Motor neuron (in vitro differentiated cells): ENCODE data around the gene MARK3. TPM values are rescaled to one million over a fixed set of nuclear protein-coding genes. Genes with fewer than 3 reads are reported as not detected.

Experiments
- ATAC-seq, 8 experiments: fragments of 200-7000 bp; cut with Tn5 transposase; replicated peaks in 6 of 8; 2 replicates each; pipeline ENCODE4 v1.8.0; 2021; ENCODE audit warnings: mild to moderate bottlenecking in 8 of 8, moderate library complexity in 8 of 8
- H3K27ac ChIP-seq, 2 donors: fragments of 250-450 bp; sonication (Bioruptor Pico); 2 replicates each; pipeline ENCODE4 v1.9.0; 2021; ENCODE audit warnings: antibody characterized with exemption in 2 of 2, mild to moderate bottlenecking in 2 of 2, moderate library complexity in 1 of 2
- H3K4me1 ChIP-seq, 2 donors: fragments of 250-450 bp; sonication (Bioruptor Pico); replicated peaks in 1 of 2; 2 replicates each; pipeline ENCODE4 v1.6.1; 2021; ENCODE audit warnings: antibody characterized with exemption in 2 of 2, mild to moderate bottlenecking in 2 of 2, moderate library complexity in 1 of 2
- H3K4me3 ChIP-seq, 5 donors: fragments of 250-450 bp; sonication (Bioruptor Pico); 2 replicates each; pipeline ENCODE4 v1.9.0; 2021; ENCODE audit warnings: antibody characterized with exemption in 5 of 5, mild to moderate bottlenecking in 5 of 5, moderate library complexity in 4 of 5
- WGBS, 10 experiments: fragments of 450-650 bp; shearing (Covaris generic); methylation state at CpG; one replicate each; pipeline ENCODE4 v1.0.0; 2022; 5-methylcytosine and 5-hydroxymethylcytosine counted together
- in situ Hi-C, 9 experiments: fragments of 400-800 bp; cut with MboI; loops; one replicate each; pipeline ENCODE4 v1.15.0; 2021; ENCODE audit warnings: low sequenced_read_pairs in 9 of 9, low pct_unique_long_range_greater_than_20kb in 2 of 9; ENCODE audit not compliant: unreplicated experiment in 9 of 9
- total RNA-seq, 8 experiments: library from RNA; unstranded; fragments of 300-600 nt; gene quantifications; 2 replicates each; pipeline versions ENCODE4 v1.2.3 to v1.2.4, GENCODE V29; 2022

The MARK3 gene
- total RNA-seq, 8 experiments from 2014 or later = 62.8 to 149 (median 74.2) TPM

- 76 to 100% (median 80%) methylated on average over 2 to 7 of the region's 11 CpGs; no CpG with 5 or more reads in 2 of the 10 experiments for WGBS, 10 experiments
- Histone ChIP-seq H3K4me3 (no peak overlapping the region), H3K4me1 (peaks cover 4 to 5% of the 10 kb centered on the region in 2 donors), H3K27ac (no peak overlapping the region)
- ATAC-seq = no peak
- in situ Hi-C loops = no loop called here
Observed at GRCh38 chr14:103374121-103374520, 11.1 kb upstream of the MARK3 start.

GRCh38 chr14:103377522-103378037, 7.6 kb upstream of the MARK3 start:
- 54 to 100% (median 87%) methylated on average over 1 to 2 of the region's 2 CpGs; no CpG with 5 or more reads in 6 of the 10 experiments for WGBS, 10 experiments
- in situ Hi-C loops = no loop called here
- Histone ChIP-seq H3K27ac (no peak overlapping the region), H3K4me1 (peaks cover under 1 to 2% of the 10 kb centered on the region in 2 donors), H3K4me3 (no peak overlapping the region)
- ATAC-seq = no peak

GRCh38 chr14:103378038-103378854, 7.0 kb upstream of the MARK3 start:
- in situ Hi-C loops = no loop called here
- WGBS, 10 experiments = 63 to 93% (median 77%) methylated on average over 1 to 9 of the region's 14 CpGs; no CpG with 5 or more reads in 3 of the 10 experiments
- no peak for ATAC-seq
- Histone ChIP-seq H3K4me3 (no peak overlapping the region), H3K4me1 (no peaks in the 10 kb centered on the region), H3K27ac (no peak overlapping the region)

GRCh38 chr14:103380719-103381377, 4.4 kb upstream of the MARK3 start:
- Histone ChIP-seq H3K4me1 (no peaks in the 10 kb centered on the region), H3K4me3 (no peak overlapping the region), H3K27ac (no peak overlapping the region)
- in situ Hi-C loops = no loop called here
- WGBS, 10 experiments = 0 to 50% (median 30%) methylated on average over 1 to 2 of the region's 2 CpGs; no CpG with 5 or more reads in 4 of the 10 experiments
- ATAC-seq = no peak

GRCh38 chr14:103382376-103382775, 2.8 kb upstream of the MARK3 start:
- Histone ChIP-seq H3K4me3 (no peak overlapping the region), H3K27ac (no peak overlapping the region), H3K4me1 (peaks cover under 1 to 6% of the 10 kb centered on the region in 2 donors)
- WGBS, 10 experiments = 7 to 100% (median 70%) methylated on average over 2 to 4 of the region's 4 CpGs; no CpG with 5 or more reads in 2 of the 10 experiments
- in situ Hi-C loops = no loop called here
- peak in 2 of 8 experiments; percentile 3 to 7 for ATAC-seq

- in situ Hi-C loops = no loop called here
- ATAC-seq = peak; percentile 17 to 59 (median 56)
- peaks cover 6 to 19% of the 10 kb centered on the region in 2 donors for H3K4me1 ChIP-seq
- 3 to 76% (median 30%) methylated on average over 2 to 6 of the region's 31 CpGs; no CpG with 5 or more reads in 6 of the 10 experiments for WGBS, 10 experiments
- peak overlapping the region; percentile 79 to 97 (median 83) for H3K4me3 ChIP-seq
- peak overlapping the region; percentile 66 to 93 for H3K27ac ChIP-seq
Observed at GRCh38 chr14:103384450-103385151, 614 bp upstream of the MARK3 start.

- peak overlapping the region; percentile 79 to 97 (median 83) for H3K4me3 ChIP-seq
- peak in 1 of 8 experiments; percentile 0 for ATAC-seq
- whole genome bisulfite sequencing, 10 experiments = 0 to 1% (median 0%) methylated on average over 1 to 22 of the region's 44 CpGs
- peaks cover 6 to 19% of the 10 kb centered on the region in 2 donors for H3K4me1 ChIP-seq
- H3K27ac ChIP-seq = peak overlapping the region; percentile 93 to 95
- in situ Hi-C loops = no loop called here
Observed at GRCh38 chr14:103385929-103386712, 906 bp downstream of the MARK3 start.

GRCh38 chr14:103386713-103387329, 1.6 kb downstream of the MARK3 start:
- Histone ChIP-seq H3K4me3 (peak overlapping the region; percentile 79 to 97 (median 83)), H3K27ac (no peak overlapping the region), H3K4me1 (peaks cover 6 to 19% of the 10 kb centered on the region in 2 donors)
- in situ Hi-C loops = no loop called here
- WGBS, 10 experiments = 0 to 68% (median 31%) methylated on average over 4 to 9 of the region's 9 CpGs
- ATAC-seq = no peak

- Histone ChIP-seq H3K27ac (no peak overlapping the region), H3K4me3 (no peak overlapping the region), H3K4me1 (peaks cover 6 to 19% of the 10 kb centered on the region in 2 donors)
- WGBS, 10 experiments = 88 to 100% (median 100%) methylated on average over 1 of the region's 1 CpG; no CpG with 5 or more reads in 3 of the 10 experiments
- ATAC-seq = no peak
- in situ Hi-C loops = no loop called here
Observed at GRCh38 chr14:103388664-103389063, 3.4 kb downstream of the MARK3 start.

GRCh38 chr14:103390605-103391004, 5.4 kb downstream of the MARK3 start:
- no peak for ATAC-seq
- Histone ChIP-seq H3K4me3 (no peak overlapping the region), H3K4me1 (peaks cover 6 to 19% of the 10 kb centered on the region in 2 donors), H3K27ac (no peak overlapping the region)
- in situ Hi-C loops = no loop called here
- WGBS, 10 experiments = 79 to 100% (median 94%) methylated on average over 1 to 3 of the region's 4 CpGs; no CpG with 5 or more reads in 3 of the 10 experiments

GRCh38 chr14:103391048-103391447, 5.8 kb downstream of the MARK3 start:
- 0 to 100% (median 47%) methylated on average over 1 to 4 of the region's 4 CpGs for WGBS, 10 experiments
- in situ Hi-C loops = no loop called here
- peak in 3 of 8 experiments; percentile 28 to 78 (median 30) for ATAC-seq
- H3K4me1 ChIP-seq = peaks cover 6 to 19% of the 10 kb centered on the region in 2 donors
- no peak overlapping the region for H3K27ac ChIP-seq
- no peak overlapping the region for H3K4me3 ChIP-seq

GRCh38 chr14:103392106-103392505, 6.9 kb downstream of the MARK3 start:
- 88 to 100% (median 99%) methylated on average over 1 to 5 of the region's 5 CpGs; no CpG with 5 or more reads in 2 of the 10 experiments for WGBS, 10 experiments
- no peak for ATAC-seq
- Histone ChIP-seq H3K4me3 (no peak overlapping the region), H3K4me1 (peaks cover 6 to 15% of the 10 kb centered on the region in 2 donors), H3K27ac (no peak overlapping the region)
- in situ Hi-C loops = no loop called here
